ENCODE measurements around the gene PPP1R17. TPM values are rescaled to one million over a fixed set of nuclear protein-coding genes. Genes with fewer than 3 reads are reported as not detected.
A peak's percentile ranks its signal among the peaks of the same experiment; 100 is the strongest.

Gene PPP1R17
- polyA plus RNA-seq, 1 donor = not detected

GRCh38 chr7:31699050-31699449 is 12.0 kb downstream of the PPP1R17 start:
- no peak for DNase-seq

GRCh38 chr7:31702354-31702753 is 15.3 kb downstream of the PPP1R17 start:
- DNase-seq = no peak

GRCh38 chr7:31705377-31705776 is 18.4 kb downstream of the PPP1R17 start:
- no peak for DNase-seq

GRCh38 chr7:31707089-31707488 is 20.1 kb downstream of the PPP1R17 start:
- no peak for DNase-seq

- no peak for DNase-seq
Measured at GRCh38 chr7:31710171-31710570, 23.2 kb downstream of the PPP1R17 start.

GRCh38 chr7:31716355-31716754 is 29.3 kb downstream of the PPP1R17 start:
- no peak for DNase-seq

- no peak for DNase-seq
Measured at GRCh38 chr7:31720366-31720765, 33.4 kb downstream of the PPP1R17 start.

GRCh38 chr7:31724696-31725095 is 37.7 kb downstream of the PPP1R17 start:
- DNase-seq = no peak

- no peak for DNase-seq
Measured at GRCh38 chr7:31729195-31729804, 42.3 kb downstream of the PPP1R17 start.

- DNase-seq = no peak
Measured at GRCh38 chr7:31734456-31734855, 47.4 kb downstream of the PPP1R17 start.

- DNase-seq = peak; percentile 80
Measured at GRCh38 chr7:31735991-31736982, 49.3 kb downstream of the PPP1R17 start.

- no peak for DNase-seq
Measured at GRCh38 chr7:31741852-31742251, 54.8 kb downstream of the PPP1R17 start.

- DNase-seq = peak; percentile 77
Measured at GRCh38 chr7:31744294-31744874, 57.4 kb downstream of the PPP1R17 start.

- DNase-seq = no peak
Measured at GRCh38 chr7:31747553-31747952, 60.5 kb downstream of the PPP1R17 start.

- no peak for DNase-seq
Measured at GRCh38 chr7:31748084-31748483, 61.1 kb downstream of the PPP1R17 start.

- no peak for DNase-seq
Measured at GRCh38 chr7:31751726-31752125, 64.7 kb downstream of the PPP1R17 start.

Other genes with a start within 250 kb of the PPP1R17 start
- not detected for gene ITPRID1, start 173.1 kb upstream of the PPP1R17 start, polyA plus RNA-seq (ENCODE audit: insufficient read length)

All from left kidney (tissue), 2 donors.